Ammon's horn (tissue), 1 donor: ENCODE measurements around the gene PRKAG1.
"Not testable (repeated sequence)": the region's sequence is repeated elsewhere in the genome, so short reads cannot be mapped to it uniquely, and the experiment has no call there.

Source experiments
- DNase-seq: peaks from one replicate; pipeline ENCODE4 v3.0.0-alpha.2; 2016; ENCODE audit warnings: low spot score

PRKAG1 gene

DNA sequence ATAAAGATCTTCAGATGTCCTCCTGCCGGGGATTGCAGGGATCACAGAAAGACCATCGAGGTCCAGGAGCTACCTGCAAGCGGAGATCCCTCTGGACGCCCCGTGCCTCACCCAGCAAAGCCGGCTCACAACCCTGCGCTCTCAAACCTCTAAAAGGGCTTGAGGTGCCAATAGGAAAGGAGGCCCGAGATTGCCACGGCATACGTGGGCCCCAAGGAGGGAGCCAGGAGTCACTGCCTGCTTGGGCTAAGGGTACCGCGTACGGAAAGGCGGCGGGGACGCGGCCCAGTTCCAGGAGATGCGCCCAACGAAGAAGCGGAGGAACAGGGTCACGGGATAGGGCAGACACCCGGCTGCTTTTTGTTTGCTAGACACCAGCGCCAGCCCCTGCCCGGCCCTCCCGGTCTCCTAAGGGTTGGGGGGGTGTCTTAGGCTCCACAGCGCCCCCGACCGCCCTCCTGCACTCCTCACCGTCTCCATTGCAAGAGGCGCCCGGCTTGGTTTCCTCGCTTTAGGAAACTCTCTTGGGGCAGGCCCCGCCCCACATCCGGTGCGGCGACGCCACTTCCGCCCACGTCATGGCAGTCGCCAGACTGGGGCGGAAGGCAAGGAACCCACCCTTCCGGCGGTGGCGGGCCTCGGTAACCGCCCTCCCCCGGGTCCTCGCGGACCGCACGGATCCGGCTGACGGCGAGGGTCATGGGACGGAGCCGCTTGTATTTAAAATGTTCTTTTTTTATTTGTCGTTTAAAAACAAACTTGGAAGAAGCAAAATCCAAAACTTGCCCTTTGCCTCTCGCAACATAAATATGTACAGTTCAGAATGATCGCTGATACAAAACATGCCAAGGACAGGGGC is at the start of gene PRKAG1:
PRKAG1 (minus strand) TSS at position 516 of the 859 bp plus-strand sequence; CDS start at position 480, 36 bp downstream.
- DNase-seq, result peak; percentile 98

DNA sequence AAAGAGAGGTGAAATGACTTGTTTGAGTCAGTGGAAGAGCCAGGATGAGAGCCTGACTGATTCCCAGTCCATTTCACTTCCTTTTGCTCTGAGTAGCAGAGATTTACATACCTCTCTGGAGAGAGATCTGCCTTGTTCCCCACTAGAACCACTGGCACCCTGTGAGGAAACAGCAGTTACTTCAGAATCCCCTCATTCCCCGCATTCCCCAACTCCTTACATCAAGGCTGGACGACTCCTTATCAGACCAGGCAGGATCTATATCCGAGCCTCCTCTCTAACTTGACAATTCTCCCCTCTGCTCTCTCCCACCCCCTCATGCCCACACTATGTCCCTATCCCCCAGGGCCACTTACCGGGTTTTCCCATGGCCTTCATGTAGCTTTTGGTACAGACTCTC is 47.5 kb upstream of the PRKAG1 start:
- DNase-seq, result no peak

DNA sequence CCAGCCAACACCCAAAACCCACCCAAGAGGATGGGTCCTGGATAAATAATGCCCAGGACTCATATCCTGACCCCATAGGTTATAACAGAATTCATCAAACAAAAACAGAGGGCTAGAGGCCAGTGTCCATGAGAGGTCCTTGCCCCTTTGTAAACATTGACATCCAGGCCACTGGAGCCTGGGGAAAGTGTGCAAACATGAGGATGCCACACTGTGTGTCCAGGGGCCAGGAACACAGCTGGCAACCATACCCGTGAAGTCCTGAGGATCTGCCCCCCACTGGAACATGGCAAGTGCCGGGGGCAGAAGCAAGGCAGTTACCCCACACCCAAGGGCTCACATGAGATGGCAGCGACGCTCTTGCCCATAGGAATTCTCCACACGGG is 46.2 kb upstream of the PRKAG1 start:
- DNase-seq, result no peak

DNA sequence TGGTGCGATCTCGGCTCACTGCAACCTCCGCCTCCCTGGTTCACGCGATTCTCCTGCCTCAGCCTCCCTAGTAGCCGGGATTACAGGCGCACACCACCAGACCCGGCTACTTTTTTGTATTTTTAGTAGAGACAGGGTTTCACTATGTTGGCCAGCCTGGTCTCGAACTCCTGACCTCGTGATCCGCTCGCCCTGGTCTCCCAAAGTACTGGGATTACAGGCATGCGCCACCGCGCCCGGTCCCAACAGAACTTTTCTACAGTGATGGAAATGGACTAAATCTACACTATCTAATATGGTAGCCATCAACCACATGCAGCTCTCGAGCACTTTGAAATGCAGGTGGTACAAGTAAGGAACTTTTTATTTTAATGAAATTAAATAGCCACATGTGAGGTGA is 43.3 kb upstream of the PRKAG1 start:
- DNase-seq, result not testable (repeated sequence)

DNA sequence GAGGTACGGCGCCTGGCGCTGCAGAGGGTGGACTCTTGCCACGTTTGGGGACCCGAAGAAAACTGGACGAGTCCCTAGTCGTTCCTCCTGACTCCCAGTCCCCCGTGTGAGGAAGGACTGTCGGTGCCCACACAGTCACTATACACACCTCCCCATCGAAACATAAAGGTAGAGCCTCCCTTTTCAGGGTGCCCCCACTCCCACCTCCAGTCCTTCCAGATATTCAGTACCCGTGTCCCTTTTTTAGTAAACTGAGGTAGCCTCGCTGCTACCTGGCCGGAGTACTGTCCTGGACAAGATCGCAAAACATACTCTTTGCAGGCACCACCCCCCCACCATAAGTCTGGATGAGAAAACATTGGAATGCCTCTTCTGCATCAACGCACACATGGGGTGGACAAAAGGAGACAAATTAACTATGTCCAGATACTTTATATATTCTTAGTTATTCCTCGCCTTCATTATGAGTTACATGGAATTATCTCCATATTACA is 42.6 kb upstream of the PRKAG1 start:
- DNase-seq, result no peak

DNA sequence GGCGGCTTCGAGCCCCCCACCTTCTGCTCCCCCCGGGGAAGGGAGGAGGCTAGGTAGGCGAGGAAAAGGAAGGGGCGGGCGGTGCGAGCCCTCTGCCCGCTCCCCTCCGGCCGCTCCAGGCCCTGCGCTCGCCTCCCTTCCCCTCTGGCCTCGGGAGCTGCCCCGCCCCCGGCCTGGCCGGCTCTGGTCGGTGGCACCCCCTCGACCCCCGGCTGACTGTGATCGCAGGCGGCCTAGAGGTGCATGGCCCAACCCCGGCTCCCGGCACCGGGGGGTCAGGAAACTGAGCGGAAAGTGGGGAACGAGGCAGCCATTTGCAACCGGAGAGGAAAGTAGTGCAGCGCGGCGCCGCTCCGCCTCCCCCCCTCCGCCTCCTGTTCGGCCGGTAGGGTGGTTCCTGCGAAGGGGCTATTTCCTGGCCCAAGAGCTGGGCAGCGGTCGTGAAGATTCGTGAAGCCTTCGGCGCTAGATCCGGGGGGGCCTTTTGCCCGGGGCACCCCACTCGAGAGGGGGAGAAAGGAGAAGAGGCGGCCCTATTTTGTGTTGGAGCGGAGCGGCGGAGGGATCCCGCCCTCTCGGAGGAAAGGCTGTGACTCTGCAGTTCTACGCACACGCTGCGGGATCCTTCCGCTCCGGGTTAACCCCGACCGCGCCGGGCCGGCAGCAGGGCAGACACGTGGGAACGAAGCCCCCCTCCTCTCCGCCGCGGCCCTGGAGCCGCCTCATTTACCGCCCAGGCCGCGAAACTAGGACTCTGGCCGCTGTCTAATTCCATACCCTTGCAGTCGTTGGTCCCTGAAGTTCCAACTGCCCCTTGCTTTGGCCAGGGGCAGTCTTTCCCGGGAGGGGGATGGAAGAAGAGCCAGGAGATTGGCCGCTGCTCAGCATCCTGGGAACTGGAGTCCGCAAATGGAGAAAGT is 41.9 kb upstream of the PRKAG1 start, which contains the start of gene KMT2D:
KMT2D (minus strand) TSS at position 558 of the 920 bp plus-strand sequence. CDS start 5,470 bp downstream, outside the sequence.
- DNase-seq, result peak; percentile 93

DNA sequence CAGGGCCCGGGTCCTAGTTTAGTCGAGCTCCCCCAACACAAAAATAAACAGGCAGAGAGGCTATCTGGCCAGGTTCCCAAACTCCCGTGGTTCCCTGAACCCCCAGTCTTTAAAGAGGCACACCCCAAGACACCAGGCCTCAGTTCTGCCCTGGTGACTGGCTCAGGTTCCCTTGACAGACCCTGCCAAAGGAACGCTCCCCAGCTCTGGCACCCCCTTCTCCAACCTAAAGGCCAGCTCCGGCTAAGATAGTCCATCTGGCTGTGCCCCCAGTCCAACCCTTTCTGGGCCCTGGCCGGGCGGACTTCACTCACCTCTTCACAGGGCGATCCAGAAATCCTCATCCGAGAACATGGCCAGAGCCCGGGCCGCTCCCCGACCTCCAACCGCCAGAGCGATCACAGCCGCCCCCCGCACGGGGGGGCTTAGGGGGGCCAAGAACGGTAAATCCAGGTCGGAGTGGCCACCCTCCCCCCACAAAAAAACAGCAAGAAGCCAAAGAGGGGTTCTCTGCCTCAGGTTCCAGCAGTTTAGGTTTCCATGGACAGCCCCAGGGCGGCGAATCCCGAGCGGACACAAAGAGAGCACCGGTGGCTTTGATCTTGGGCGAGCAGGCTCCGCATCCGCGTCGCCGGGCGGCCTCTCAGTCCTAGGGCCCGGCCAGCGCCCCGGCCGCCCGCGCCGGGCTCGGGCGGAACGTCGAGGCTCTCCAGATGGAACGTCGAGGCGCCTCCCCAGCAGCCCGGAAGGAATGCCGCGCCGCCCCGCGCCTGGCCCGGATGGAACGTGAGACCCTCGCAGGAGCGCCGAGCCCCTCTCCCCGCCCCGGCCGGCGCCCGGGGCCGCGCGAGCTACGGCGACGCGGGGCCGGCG is 41.0 kb upstream of the PRKAG1 start:
- no peak for DNase-seq

DNA sequence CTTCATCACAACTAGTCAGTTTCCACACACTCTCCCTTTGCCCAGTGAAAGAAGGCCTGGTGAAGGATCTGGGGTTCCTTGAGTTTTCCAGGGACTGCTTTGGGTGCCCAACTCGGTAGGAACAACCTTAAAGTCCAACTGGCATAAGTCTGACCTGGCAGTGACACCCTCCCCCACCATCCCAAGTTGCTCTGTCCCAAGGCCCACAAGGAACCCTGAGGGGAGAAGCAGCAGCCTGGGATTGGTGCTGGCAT is 40.4 kb upstream of the PRKAG1 start:
- DNase-seq, result no peak

DNA sequence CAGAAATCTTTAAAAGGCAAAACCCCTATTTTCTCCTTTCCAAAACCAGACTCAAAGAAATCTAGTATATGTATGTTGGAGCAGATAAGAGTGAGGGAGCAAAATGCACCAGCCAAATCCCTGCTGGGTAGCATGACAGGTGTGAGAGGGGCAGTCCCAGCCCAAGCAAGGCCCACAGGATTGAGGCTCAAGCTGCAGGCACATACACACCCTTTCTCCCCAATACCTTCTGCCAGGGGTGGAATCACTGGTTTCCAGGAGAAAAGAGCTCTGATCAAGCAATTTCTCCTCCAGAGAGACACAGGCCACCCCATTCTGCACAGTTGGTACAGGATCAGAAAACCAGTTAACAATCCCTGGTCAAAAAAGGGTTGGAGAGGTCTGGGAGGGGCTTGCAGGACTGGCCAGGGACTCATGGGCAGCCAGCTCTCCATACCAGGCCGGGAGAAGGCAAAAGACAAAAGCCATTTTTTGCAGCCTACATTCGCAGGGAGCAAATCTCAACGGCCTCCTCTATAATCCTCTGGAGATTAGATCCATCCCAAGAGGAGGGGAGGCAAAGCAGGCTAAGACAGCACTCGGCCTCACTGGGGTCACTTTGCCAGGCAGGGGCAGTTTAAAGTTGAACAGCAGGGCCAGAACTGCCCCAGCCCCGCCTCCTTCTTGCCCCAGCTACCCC is 39.9 kb upstream of the PRKAG1 start:
- DNase-seq, result no peak

DNA sequence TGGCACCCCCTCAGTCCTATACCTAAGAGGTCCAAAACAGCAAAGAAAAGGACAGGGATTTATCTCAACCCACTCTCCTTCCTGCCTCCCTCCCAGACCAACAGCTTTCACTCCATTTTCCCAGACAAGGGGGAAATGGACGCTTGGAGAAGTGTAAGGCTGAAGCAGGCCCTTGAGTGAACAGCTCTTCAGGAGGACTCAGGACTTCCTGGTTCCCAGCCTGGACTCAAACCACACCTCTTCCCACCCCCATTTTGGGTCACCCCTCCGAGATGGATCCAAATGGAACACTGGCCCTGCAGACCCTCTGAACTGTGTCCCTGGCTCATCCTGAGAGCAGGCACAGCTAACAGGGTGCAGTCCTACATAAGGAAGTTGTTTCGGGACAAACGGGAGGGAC is 39.3 kb upstream of the PRKAG1 start:
- DNase-seq, result no peak

DNA sequence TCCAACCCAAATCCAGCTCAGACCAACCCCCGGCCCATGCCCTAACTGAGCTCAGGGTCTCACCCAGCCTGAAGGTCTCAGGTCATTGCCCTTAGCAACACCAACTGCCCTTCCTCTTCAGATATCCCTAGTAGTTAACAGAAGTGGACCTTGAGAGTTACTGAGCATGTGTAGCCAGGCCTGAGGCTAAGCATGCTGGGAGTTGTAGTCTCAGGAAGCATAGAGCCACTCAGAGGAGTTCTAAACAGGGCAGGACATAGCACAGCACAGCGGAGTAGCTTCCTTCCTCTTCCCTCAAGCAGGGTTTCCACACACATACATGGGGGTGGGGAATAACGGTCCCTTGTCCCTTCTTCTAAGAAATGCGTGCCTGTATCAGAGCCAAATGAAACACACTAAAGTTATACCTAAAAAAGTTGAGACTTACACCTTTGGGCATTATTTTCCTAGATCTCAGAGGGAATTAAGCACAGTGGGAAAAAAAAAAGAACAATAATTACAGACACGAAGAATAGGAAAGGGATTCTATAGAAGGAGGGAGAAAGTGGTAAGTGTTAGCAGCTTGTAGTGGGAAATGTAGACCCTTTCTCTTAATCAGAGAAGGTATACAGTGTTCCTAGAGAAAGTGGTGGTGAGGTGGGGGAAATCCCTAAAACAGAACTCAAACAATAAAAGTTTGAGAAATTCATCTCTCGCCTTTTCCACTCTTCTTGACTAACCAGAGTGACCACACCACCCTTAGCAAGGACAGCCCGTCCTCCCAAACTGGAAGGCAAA is 37.6 kb upstream of the PRKAG1 start:
- peak; percentile 90 for DNase-seq

DNA sequence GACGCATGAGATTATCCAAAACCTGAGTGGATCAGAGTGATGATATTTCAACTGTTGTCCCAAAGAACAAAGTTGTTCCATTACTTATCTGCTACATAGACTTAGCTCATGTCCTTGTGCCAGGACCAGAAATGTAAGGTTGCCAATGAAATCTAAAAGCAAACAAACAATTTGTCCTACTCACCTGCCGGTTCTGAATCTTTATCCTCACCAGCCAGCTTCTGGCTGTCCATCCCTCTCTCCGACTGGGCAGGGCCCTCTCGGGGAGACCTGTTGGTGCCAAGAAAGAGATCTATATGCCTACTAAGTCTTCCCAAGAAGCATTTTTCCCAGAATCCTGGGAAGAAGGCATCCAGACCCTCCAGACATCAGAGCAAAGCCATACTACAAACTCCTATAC is 36.5 kb upstream of the PRKAG1 start:
- no peak for DNase-seq

DNA sequence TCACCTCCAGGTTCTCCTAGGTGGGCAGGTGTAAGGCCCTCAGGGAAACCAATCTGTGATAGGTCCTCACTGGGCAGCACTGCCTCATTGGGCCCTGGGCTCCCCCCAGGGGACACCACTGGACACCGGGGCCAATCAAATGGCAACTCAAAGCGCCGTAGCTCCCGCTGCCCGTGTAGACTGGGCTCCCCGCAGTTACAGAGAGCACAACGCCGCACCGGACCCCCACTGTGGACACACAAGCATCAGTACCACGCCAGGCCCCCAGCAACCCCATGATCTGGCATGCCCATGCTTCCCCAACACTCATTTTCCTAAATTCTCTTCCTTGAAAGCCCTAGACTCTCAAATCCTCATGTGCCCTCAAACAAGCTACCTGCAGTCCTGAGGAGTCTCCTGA is 35.9 kb upstream of the PRKAG1 start:
- DNase-seq, result no peak

DNA sequence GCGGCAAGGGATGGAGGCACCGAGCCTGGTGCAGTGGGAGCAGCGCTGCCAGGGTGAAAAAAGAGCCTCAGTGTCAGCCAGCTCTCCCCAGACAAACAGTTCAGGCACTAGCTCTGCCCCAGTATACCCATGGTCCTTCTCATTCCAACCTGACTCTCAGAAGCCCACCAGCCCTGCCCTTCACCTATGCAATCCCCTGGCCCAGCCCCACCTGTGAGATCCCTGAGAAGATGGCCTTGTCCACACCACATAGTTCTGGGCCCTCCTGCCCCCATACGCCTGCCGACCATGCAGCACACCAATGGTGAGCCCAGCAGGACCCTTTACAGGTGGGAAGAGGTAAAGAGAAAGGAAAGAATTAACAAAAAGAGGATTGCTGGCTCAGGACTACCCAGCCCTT is 35.5 kb upstream of the PRKAG1 start:
- DNase-seq, result no peak

DNA sequence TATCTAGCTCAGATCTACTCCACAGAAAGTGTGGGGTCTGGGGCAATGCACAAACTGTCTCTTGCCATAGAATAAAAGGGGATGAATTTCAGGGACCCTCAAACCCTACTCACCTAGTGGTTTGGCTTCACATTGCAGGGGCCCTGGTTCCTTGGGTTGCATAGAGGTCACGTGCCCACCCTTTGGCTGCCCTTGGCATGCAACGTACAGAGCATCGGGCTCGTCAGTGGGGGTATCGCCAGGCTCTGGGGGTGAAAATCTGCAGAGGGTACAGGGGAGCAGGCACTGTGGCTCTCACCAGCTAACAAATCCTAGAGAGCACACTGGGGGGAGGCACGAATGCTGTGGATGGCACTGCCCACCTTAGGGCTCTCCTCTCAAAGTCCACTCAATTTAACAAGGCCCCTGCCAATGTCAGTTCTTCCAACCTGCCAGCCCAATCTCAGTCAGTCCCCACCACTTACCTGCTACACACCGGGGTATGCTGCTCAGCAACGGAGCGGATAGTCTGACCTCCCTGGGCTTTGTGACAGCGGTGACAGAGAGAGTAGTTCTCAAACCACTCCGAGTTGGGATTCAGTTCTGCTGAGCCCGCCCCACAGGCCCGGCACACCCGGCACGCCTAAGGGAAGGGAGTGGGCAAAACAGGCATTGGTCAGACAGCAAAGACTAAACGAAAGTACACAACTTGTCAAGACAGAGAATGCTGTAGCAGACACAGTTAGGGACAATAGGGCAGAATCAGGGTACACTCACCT is 34.1 kb upstream of the PRKAG1 start:
- no peak for DNase-seq

DNA sequence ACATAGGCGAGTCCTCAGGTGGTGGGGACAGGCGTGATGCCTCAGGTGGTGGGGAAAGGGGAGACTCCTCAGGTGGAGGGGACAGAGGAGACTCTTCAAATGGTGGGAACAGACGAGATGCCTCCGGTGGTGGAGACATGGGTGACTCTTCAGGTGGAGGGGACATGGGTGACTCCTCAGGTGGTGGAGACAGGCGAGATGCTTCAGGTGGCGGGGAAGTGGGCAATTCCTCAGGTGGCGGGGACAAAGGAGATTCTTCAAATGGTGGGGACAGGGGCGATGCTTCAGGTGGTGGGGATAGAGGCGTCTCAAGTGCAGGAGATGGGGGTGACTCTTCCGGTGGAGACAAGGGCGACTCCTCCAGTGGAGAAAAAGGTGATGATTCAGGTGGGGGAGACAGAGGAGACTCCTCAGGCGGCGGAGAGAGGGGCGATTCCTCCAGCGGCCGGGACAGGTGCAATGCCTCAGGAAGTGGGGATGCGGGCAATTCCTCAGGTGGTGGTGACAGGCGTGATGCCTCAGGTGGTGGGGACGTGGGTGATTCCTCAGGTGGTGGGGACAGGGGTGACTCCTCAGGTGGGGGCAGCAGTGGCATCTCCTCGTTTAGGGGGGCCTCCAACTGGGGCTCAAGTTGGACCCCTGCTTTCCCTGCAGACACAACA is 33.3 kb upstream of the PRKAG1 start:
- no peak for DNase-seq

DNA sequence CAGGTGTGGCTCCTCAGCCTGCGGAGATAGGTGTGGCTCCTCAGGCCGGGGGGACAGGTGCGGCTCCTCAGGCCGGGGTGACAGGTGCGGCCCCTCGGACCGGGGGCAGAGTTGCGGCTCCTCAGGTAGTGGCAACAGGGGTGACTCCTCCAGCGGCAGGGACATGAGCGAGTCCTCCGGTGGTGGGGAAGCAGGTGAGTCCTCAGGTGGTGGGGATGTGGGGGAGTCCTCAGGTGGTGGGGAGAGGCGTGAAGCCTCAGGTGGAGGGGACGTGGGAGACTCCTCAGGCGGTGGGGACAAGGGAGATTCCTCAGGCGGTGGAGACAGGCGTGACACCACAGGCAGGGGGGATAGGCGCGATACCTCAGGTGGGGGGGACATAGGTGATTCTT is 32.8 kb upstream of the PRKAG1 start:
- no peak for DNase-seq

DNA sequence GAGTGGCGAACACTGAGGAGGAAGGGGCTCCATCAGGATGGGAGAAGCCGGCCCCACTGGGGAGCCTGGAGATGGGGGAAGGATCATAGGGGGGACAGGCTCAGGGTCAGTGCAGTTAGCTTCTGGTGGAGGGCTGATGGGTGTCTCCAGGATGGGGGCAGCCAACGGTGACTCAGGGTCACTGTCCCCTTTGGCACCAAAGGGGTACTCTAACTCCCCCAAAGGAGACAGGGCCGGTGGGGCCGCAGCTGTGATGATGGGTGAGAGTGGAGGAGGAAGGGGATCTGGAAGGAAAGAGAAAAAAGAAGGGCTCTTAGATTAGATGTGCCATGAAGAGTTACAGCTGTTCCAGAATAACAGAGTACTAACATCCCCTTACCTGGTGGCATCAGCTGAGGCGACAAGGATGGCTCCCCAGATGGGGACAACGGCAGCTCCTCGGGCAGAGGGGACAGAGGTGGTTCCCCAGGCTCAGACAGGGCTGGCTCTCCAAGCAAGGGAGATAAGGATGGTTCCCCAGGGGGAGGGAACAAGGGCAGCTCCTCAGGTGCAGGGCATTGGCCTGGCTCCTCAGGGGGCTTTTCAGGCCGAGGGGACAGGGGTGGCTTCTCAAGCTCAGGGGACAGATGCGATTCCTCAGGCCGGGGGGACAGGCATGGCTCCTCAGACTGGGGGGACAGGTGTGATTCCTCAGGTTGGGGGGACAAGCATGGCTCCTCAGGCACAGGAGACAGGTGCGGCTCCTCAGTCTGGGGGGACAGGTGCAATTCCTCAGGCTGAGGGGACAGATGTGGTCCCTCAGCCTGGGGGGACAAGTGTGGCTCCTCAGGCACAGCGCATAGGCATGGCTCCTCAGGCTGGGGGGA is 32.2 kb upstream of the PRKAG1 start:
- DNase-seq, result no peak
